Adrenal gland (tissue), 5 donors: ENCODE measurements around the gene FAM43B.
A peak's percentile ranks its signal among the peaks of the same experiment; 100 is the strongest.

Experiments
- CTCF ChIP-seq, 6 experiments: fragments of 450-650 bp in 4 of 6; fragments of 200-600 bp in 2 of 6; sonication (generic) in 1 of 6; IDR thresholded peaks; 1 replicate in 5 of 6; 2 replicates in 1 of 6; pipeline versions ENCODE4 v1.5.1 to v1.8.0; 2016 to 2021; ENCODE audit warnings: antibody characterized with exemption in 6 of 6, mild to moderate bottlenecking in 2 of 6, moderate library complexity in 1 of 6
- POLR2A ChIP-seq, 2 donors: fragments of 450-650 bp; IDR thresholded peaks; one replicate each; pipeline ENCODE4 v1.6.1; 2017; ENCODE audit warnings: antibody characterized with exemption in 2 of 2, mild to moderate bottlenecking in 2 of 2, moderate library complexity in 1 of 2
- donor health status: DM: no; HTN: no; CAD: no.

- TF ChIP-seq CTCF (IDR thresholded peaks at IDR 0.05), result peak in 2 of 6 experiments; percentile 16 to 18
- no peak for TF ChIP-seq POLR2A (IDR thresholded peaks at IDR 0.05)
Measured at GRCh38 chr1:20586953-20587660, 34.7 kb downstream of the FAM43B start.
